Measurements from ENCODE around the gene STK10.

Gene STK10

GRCh38 chr5:172065431-172066065 lies 122.5 kb downstream of the STK10 start:
- POLR2A ChIA-PET: no interaction called here
- TF ChIP-seq CTBP1 (IDR thresholded peaks at IDR 0.05; ENCODE audit: borderline replicate concordance) (no peak), TARDBP (IDR thresholded peaks at IDR 0.05) (no peak), SUZ12 (IDR thresholded peaks at IDR 0.05) (no peak), FOXM1 (IDR thresholded peaks at IDR 0.05; ENCODE audit: borderline replicate concordance) (no peak), LEF1 (IDR thresholded peaks at IDR 0.05; ENCODE audit: borderline replicate concordance) (no peak), SP1 (IDR thresholded peaks at IDR 0.05) (no peak), ARNT (IDR thresholded peaks at IDR 0.05) (no peak), PKNOX1 (IDR thresholded peaks at IDR 0.05) (no peak)
- CTCF ChIA-PET: no interaction called here
- peak; percentile 3 for DNase-seq (ENCODE audit: extremely low spot score)

GRCh38 chr5:172064766-172065165 lies 123.3 kb downstream of the STK10 start:
- POLR2A ChIA-PET: no interaction called here
- CTCF ChIA-PET: no interaction called here
- no peak for DNase-seq (ENCODE audit: extremely low spot score)
- TF ChIP-seq PKNOX1 (IDR thresholded peaks at IDR 0.05) (no peak), HDGF (IDR thresholded peaks at IDR 0.05; ENCODE audit: borderline replicate concordance) (no peak)

GRCh38 chr5:172064358-172064757 lies 123.7 kb downstream of the STK10 start:
- DNase-seq (ENCODE audit: extremely low spot score): no peak
- TF ChIP-seq TARDBP (IDR thresholded peaks at IDR 0.05) (no peak), PKNOX1 (IDR thresholded peaks at IDR 0.05) (no peak), ELF4 (IDR thresholded peaks at IDR 0.05) (no peak), SP1 (IDR thresholded peaks at IDR 0.05) (no peak), L3MBTL2 (conservative IDR thresholded peaks at IDR 0.05) (no peak), ARNT (IDR thresholded peaks at IDR 0.05) (no peak), LEF1 (IDR thresholded peaks at IDR 0.05; ENCODE audit: borderline replicate concordance) (no peak), ZNF384 (IDR thresholded peaks at IDR 0.05) (no peak), FOXK2 (IDR thresholded peaks at IDR 0.05) (no peak), FOXM1 (IDR thresholded peaks at IDR 0.05; ENCODE audit: borderline replicate concordance) (no peak), SUZ12 (IDR thresholded peaks at IDR 0.05) (no peak), CTBP1 (IDR thresholded peaks at IDR 0.05; ENCODE audit: borderline replicate concordance) (no peak), HDGF (IDR thresholded peaks at IDR 0.05; ENCODE audit: borderline replicate concordance) (no peak), BHLHE40 (IDR thresholded peaks at IDR 0.05; ENCODE audit: borderline replicate concordance) (no peak), NFRKB (IDR thresholded peaks at IDR 0.05) (no peak), FOXA1 (IDR thresholded peaks at IDR 0.05) (no peak)
- ChIA-PET CTCF (no interaction called here), POLR2A (no interaction called here)

- CTCF ChIA-PET: interaction anchor here (0.5 kb wide), 1 partner anchor 19 kb away, joined by 6 read pairs; no protein-coding TSS in a partner anchor
- DNase-seq (ENCODE audit: extremely low spot score): no peak
- TF ChIP-seq PKNOX1 (IDR thresholded peaks at IDR 0.05) (no peak), TARDBP (IDR thresholded peaks at IDR 0.05) (no peak), NFRKB (IDR thresholded peaks at IDR 0.05) (no peak), ZNF384 (IDR thresholded peaks at IDR 0.05) (no peak), LEF1 (IDR thresholded peaks at IDR 0.05; ENCODE audit: borderline replicate concordance) (no peak), SUZ12 (IDR thresholded peaks at IDR 0.05) (no peak), ELF4 (IDR thresholded peaks at IDR 0.05) (no peak), FOXK2 (IDR thresholded peaks at IDR 0.05) (no peak), FOXA1 (IDR thresholded peaks at IDR 0.05) (no peak), CTBP1 (IDR thresholded peaks at IDR 0.05; ENCODE audit: borderline replicate concordance) (no peak), HDGF (IDR thresholded peaks at IDR 0.05; ENCODE audit: borderline replicate concordance) (no peak), FOXM1 (IDR thresholded peaks at IDR 0.05; ENCODE audit: borderline replicate concordance) (no peak), BHLHE40 (IDR thresholded peaks at IDR 0.05; ENCODE audit: borderline replicate concordance) (no peak), L3MBTL2 (conservative IDR thresholded peaks at IDR 0.05) (no peak), SP1 (IDR thresholded peaks at IDR 0.05) (no peak), ARNT (IDR thresholded peaks at IDR 0.05) (no peak)
- POLR2A ChIA-PET: no interaction called here
These were observed 124.4 kb downstream of the STK10 start for GRCh38 chr5:172063463-172064235.

- DNase-seq (ENCODE audit: extremely low spot score): peak; percentile 61
- TF ChIP-seq TARDBP (IDR thresholded peaks at IDR 0.05) (no peak), HDGF (IDR thresholded peaks at IDR 0.05; ENCODE audit: borderline replicate concordance) (no peak), FOXK2 (IDR thresholded peaks at IDR 0.05) (no peak), PKNOX1 (IDR thresholded peaks at IDR 0.05) (no peak), ELF4 (IDR thresholded peaks at IDR 0.05) (no peak), SP1 (IDR thresholded peaks at IDR 0.05) (no peak), FOXA1 (IDR thresholded peaks at IDR 0.05) (no peak), BHLHE40 (IDR thresholded peaks at IDR 0.05; ENCODE audit: borderline replicate concordance) (no peak), CTBP1 (IDR thresholded peaks at IDR 0.05; ENCODE audit: borderline replicate concordance) (no peak), NFRKB (IDR thresholded peaks at IDR 0.05) (no peak), FOXM1 (IDR thresholded peaks at IDR 0.05; ENCODE audit: borderline replicate concordance) (no peak), ARNT (IDR thresholded peaks at IDR 0.05) (no peak), ZNF384 (IDR thresholded peaks at IDR 0.05) (no peak), LEF1 (IDR thresholded peaks at IDR 0.05; ENCODE audit: borderline replicate concordance) (no peak), SUZ12 (IDR thresholded peaks at IDR 0.05) (no peak), L3MBTL2 (conservative IDR thresholded peaks at IDR 0.05) (no peak)
- POLR2A ChIA-PET: interaction anchor here (0.6 to 2.5 kb wide), 3 partner anchors 12 to 147 kb away, joined by 3 to 9 read pairs (median 3); partner anchors contain the start of gene FBXW11
- CTCF ChIA-PET: interaction anchor here (0.6 to 2.7 kb wide), 16 partner anchors 8 to 641 kb away, joined by 3 to 30 read pairs (median 4); partner anchors contain the start of gene FGF18
These were observed 128.3 kb downstream of the STK10 start for GRCh38 chr5:172059661-172060100.
